ENCODE results near the gene EIF4E3. TPM values are rescaled to one million over a fixed set of nuclear protein-coding genes. Genes with fewer than 3 reads are reported as not detected.

EIF4E3 gene
- total and polyA plus RNA-seq, 8 donors = 4.1 to 25.9 (median 14.5) TPM

DNA sequence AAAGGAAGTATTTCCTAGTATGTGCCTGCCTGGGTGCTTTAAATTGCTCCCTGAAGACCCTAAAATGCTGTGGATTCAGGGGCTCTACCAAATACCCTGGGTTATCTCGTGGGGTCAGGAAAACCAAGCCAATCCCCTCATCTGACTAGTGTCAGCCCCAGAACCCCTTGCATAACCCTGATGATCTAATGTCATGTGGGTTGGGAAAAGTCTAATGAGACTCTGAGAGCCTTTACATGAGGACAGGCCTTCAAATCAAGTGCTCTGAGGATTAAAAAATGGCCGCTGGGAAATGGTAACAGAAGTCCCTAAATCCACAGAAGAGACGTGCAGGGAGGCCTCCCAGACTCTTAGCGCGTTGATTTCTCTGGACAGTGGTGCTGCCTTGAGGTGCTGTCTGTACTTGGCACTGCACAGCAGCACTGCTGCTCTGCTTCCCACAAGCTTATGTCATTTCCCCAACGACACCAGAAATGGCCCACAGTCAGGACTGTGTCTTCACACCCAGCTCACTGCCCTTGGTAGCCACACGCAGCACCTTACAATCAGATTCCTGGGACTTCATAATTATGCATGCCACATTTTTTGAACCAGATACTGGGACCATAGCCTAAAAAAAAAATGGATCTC lies 16.6 kb downstream of the EIF4E3 start:
- intact Hi-C loops (cut with DNase I; ENCODE audit: low total_unique reads) = no loop called here
- Histone ChIP-seq H3K36me3 (peaks cover 0 to 43% (median 32%) of the 10 kb centered on the region in 4 donors), H3K4me3 (no peak overlapping the region), H3K4me1 (peaks cover 6 to 36% (median 13%) of the 10 kb centered on the region in 4 donors), H3K27me3 (no peaks in the 10 kb centered on the region), H3K27ac (no peak overlapping the region), H3K9me3 (no peaks in the 10 kb centered on the region)
- DNase-seq = no peak
- no peak for TF ChIP-seq POLR2A (IDR thresholded peaks at IDR 0.05)
- 77 to 84% (median 82%) methylated on average over 6 to 7 of the region's 7 CpGs for WGBS, 5 donors

DNA sequence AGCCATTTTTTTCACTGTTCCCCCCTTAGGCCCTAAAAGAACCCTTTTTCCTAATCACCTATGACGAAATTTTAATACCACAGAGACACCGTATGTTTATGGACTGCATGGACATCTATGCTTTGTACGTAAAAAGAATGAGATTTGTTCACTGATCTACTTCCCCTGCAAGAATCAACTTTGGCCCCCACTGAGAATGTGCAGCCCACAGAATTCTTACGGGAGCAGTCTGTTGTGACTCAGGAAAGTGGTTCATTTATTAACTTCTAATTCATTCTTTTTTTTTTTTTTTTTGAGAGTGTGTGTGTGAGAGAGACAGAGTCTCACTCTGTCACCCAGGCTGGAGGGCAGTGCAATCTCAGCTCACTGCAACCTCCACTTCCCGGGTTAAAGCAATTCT lies 17.6 kb downstream of the EIF4E3 start:
- no peak for DNase-seq
- 83 to 93% (median 85%) methylated on average over 5 of the region's 5 CpGs for WGBS, 5 donors
- intact Hi-C loops (cut with DNase I; ENCODE audit: low total_unique reads) = no loop called here

DNA sequence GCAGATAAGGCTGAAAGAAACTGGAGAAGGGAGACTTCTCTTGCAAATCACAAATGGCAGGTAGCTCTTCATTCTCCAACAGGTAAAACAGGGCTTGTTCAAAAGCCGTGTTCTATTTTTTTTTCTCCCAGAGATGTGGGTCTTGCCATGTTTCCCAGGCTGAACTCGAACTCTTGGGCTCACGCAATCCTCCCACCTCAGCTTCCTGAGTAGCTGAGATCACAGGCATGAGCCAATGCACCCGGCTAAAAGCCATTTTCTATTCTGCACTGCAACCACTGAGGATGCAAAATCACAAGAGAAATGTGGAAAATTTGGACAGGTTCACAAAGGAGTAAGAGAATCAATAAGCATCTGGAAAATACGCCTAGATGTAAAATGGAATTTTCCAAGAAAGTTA lies 19.5 kb downstream of the EIF4E3 start:
- DNase-seq = no peak
- Histone ChIP-seq H3K27ac (no peak overlapping the region), H3K4me1 (peaks cover 0 to 38% (median 4%) of the 10 kb centered on the region in 4 donors), H3K9me3 (no peaks in the 10 kb centered on the region), H3K36me3 (peaks cover 0 to 43% (median 33%) of the 10 kb centered on the region in 4 donors), H3K4me3 (no peak overlapping the region), H3K27me3 (no peaks in the 10 kb centered on the region)
- TF ChIP-seq POLR2A (IDR thresholded peaks at IDR 0.05) = no peak
- TF ChIP-seq, protein P1, sequence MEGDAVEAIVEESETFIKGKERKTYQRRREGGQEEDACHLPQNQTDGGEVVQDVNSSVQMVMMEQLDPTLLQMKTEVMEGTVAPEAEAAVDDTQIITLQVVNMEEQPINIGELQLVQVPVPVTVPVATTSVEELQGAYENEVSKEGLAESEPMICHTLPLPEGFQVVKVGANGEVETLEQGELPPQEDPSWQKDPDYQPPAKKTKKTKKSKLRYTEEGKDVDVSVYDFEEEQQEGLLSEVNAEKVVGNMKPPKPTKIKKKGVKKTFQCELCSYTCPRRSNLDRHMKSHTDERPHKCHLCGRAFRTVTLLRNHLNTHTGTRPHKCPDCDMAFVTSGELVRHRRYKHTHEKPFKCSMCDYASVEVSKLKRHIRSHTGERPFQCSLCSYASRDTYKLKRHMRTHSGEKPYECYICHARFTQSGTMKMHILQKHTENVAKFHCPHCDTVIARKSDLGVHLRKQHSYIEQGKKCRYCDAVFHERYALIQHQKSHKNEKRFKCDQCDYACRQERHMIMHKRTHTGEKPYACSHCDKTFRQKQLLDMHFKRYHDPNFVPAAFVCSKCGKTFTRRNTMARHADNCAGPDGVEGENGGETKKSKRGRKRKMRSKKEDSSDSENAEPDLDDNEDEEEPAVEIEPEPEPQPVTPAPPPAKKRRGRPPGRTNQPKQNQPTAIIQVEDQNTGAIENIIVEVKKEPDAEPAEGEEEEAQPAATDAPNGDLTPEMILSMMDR (IDR thresholded peaks at IDR 0.05) = no peak
- TF ChIP-seq EP300 (IDR thresholded peaks at IDR 0.05) = no peak
- no peak for TF ChIP-seq POLR2AphosphoS5 (IDR thresholded peaks at IDR 0.05)
- intact Hi-C loops (cut with DNase I; ENCODE audit: low total_unique reads) = no loop called here
- WGBS, 5 donors = 89 to 93% (median 92%) methylated on average over 5 of the region's 5 CpGs

More for the DNA sequence above, 17.6 kb downstream of the EIF4E3 start:
- TF ChIP-seq POLR2A (IDR thresholded peaks at IDR 0.05) (no peak), POLR2AphosphoS5 (IDR thresholded peaks at IDR 0.05) (no peak), EP300 (IDR thresholded peaks at IDR 0.05) (no peak)
- TF ChIP-seq, protein P1 (IDR thresholded peaks at IDR 0.05) = no peak
- no peaks in the 10 kb centered on the region for H3K9me3 ChIP-seq
- no peak overlapping the region for H3K4me3 ChIP-seq
- H3K27ac ChIP-seq = no peak overlapping the region
- peaks cover 0 to 34% (median 9%) of the 10 kb centered on the region in 4 donors for H3K4me1 ChIP-seq
- H3K27me3 ChIP-seq = no peaks in the 10 kb centered on the region
- H3K36me3 ChIP-seq = peaks cover 0 to 43% (median 32%) of the 10 kb centered on the region in 4 donors

DNA sequence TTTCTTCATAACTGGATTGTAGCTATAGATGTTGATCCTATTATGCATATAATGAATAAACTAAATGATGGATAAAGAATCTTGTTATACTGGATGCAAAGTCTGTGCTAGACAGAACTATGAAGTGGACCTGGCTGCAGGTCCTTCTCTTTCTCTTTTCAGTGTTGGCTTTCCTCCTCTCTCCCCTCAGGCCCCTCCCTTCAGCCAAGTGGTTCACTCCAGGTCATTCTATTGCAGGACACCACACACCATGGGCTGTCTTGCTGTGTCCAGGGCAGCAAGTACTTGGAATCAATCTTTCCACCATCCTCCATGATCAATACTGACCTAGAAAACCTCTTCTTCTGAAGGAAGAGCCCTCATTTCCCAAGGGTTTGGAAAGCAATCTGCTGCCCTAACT lies 20.3 kb downstream of the EIF4E3 start:
- Histone ChIP-seq H3K4me1 (peaks cover 0 to 30% (median 3%) of the 10 kb centered on the region in 4 donors), H3K27ac (no peak overlapping the region), H3K9me3 (no peaks in the 10 kb centered on the region), H3K4me3 (no peak overlapping the region), H3K36me3 (peaks cover 0 to 39% (median 30%) of the 10 kb centered on the region in 4 donors), H3K27me3 (no peaks in the 10 kb centered on the region)
- TF ChIP-seq, protein P1 (IDR thresholded peaks at IDR 0.05) = no peak
- TF ChIP-seq POLR2AphosphoS5 (IDR thresholded peaks at IDR 0.05) (no peak), EP300 (IDR thresholded peaks at IDR 0.05) (no peak), POLR2A (IDR thresholded peaks at IDR 0.05) (no peak)
- intact Hi-C loops (cut with DNase I; ENCODE audit: low total_unique reads) = no loop called here
- no peak for DNase-seq

DNA sequence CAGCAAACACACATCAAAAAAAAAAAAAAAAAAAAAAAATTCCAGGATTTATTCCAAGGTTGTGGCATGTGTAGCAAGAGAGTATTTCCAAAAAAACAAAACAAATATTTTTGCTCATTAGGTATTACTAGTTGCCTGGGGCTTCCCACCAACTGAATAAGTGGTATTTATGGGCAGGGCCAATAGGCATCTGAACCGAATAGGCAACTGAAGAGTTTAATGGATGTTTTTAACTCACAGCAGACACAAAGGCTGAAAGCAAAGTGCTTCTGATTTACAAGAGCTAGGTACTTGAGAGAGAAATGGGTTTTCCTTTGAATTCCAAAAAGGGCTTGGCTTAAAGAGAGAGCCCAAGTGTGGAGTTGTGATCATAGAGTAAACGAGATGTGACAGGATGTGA lies 21.4 kb downstream of the EIF4E3 start:
- Histone ChIP-seq H3K9me3 (no peaks in the 10 kb centered on the region), H3K27ac (no peak overlapping the region), H3K4me1 (peaks cover 0 to 28% (median 3%) of the 10 kb centered on the region in 4 donors), H3K4me3 (no peak overlapping the region), H3K27me3 (no peaks in the 10 kb centered on the region), H3K36me3 (peaks cover 0 to 28% (median 19%) of the 10 kb centered on the region in 4 donors)
- intact Hi-C loops (cut with DNase I; ENCODE audit: low total_unique reads) = no loop called here
- TF ChIP-seq, protein P1 (IDR thresholded peaks at IDR 0.05) = no peak
- TF ChIP-seq EP300 (IDR thresholded peaks at IDR 0.05) = no peak
- TF ChIP-seq POLR2AphosphoS5 (IDR thresholded peaks at IDR 0.05) = no peak
- no peak for TF ChIP-seq POLR2A (IDR thresholded peaks at IDR 0.05)
- DNase-seq = no peak
- WGBS, 5 donors = 68 to 83% (median 74%) methylated on average over 2 of the region's 2 CpGs
